Measurements from ENCODE around the gene PLXND1.

PLXND1 gene

DNA sequence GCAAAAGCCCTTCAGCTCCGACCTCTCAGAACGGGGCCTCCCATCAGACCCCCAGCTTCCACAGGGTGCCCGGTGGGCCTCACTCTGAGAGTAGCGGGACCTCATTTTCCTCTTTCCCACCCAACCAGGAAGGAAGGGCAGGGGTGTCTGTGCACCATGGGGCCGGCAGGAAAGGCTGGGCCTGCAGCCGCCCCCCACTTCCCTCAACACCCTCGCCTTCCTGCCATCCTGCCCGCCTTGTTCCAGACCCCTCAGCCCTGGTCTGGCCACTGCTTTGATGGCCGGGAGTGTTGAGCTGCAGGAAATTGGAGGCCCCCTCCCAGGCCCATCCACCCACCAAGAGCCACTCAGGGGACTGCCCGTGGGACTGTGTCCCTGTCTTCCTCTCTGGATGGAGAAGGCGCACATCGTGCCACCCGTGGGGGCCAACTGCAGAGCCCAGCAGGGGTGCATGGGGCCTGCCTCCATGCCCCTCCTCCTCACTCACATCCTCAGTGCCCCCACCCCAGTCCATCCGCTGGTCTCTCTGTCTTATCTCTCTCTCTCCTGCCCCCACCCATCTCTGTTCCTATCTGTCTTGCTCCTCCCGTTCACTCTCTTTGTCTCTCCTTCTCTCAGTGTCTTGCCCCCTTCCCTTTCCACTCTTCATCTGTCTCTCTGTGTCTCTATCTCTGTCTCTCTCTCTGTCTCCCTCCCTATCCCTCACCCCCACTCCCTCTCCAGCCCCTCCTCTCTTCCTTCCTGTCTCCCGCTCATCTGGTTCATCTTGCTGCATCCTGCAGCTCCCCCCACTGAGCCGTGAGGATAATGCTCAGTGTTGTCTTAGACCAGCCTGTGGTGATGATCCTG, 1.8 kb upstream of the PLXND1 start:
- TF ChIP-seq EZH2phosphoT487 (IDR thresholded peaks at IDR 0.05; ENCODE audit: borderline replicate concordance), result no peak
- TF ChIP-seq, protein P1, sequence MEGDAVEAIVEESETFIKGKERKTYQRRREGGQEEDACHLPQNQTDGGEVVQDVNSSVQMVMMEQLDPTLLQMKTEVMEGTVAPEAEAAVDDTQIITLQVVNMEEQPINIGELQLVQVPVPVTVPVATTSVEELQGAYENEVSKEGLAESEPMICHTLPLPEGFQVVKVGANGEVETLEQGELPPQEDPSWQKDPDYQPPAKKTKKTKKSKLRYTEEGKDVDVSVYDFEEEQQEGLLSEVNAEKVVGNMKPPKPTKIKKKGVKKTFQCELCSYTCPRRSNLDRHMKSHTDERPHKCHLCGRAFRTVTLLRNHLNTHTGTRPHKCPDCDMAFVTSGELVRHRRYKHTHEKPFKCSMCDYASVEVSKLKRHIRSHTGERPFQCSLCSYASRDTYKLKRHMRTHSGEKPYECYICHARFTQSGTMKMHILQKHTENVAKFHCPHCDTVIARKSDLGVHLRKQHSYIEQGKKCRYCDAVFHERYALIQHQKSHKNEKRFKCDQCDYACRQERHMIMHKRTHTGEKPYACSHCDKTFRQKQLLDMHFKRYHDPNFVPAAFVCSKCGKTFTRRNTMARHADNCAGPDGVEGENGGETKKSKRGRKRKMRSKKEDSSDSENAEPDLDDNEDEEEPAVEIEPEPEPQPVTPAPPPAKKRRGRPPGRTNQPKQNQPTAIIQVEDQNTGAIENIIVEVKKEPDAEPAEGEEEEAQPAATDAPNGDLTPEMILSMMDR (conservative IDR thresholded peaks at IDR 0.05; ENCODE audit: low read length), result peak; percentile 60
- Histone ChIP-seq H3K9me2 (replicated peaks; ENCODE audit: low read depth, low read length) (no peaks in the 10 kb centered on the region), H2AFZ (ENCODE audit: low read length) (peak overlapping the region; percentile 40; the same call in 1 of the 2 replicates), H3K36me3 (ENCODE audit: insufficient read depth, low read length) (no peaks in the 10 kb centered on the region), H3K4me3 (ENCODE audit: low read length, poor library complexity, severe bottlenecking) (no peak overlapping the region), H3F3A (ENCODE audit: low read depth) (peaks cover 13% of the 10 kb centered on the region; the same call in 1 of the 2 replicates), H3K4me2 (ENCODE audit: low read depth, low read length, poor library complexity, severe bottlenecking) (peak overlapping the region; percentile 51), H4K20me1 (ENCODE audit: insufficient read depth, low read length, poor library complexity, severe bottlenecking) (peaks cover 19% of the 10 kb centered on the region), H3K27me3 (ENCODE audit: insufficient read depth, low read length, poor library complexity, severe bottlenecking) (no peaks in the 10 kb centered on the region), H3K79me2 (ENCODE audit: insufficient read depth, low read length) (peaks cover 29% of the 10 kb centered on the region), H3K9me3 (ENCODE audit: insufficient read depth, low read depth, low read length) (no peaks in the 10 kb centered on the region), H3K4me1 (ENCODE audit: insufficient read depth, low read length, poor library complexity, severe bottlenecking) (peaks cover 52% of the 10 kb centered on the region), H3K9ac (ENCODE audit: low read depth, low read length, poor library complexity, severe bottlenecking) (peak overlapping the region; percentile 38)

GRCh38 chr3:129607391-129608068, 1.1 kb upstream of the PLXND1 start:
- H4K20me1 ChIP-seq (ENCODE audit: insufficient read depth, low read length, poor library complexity, severe bottlenecking), result peaks cover 23% of the 10 kb centered on the region
- peaks cover 37% of the 10 kb centered on the region for H3K79me2 ChIP-seq (ENCODE audit: insufficient read depth, low read length)
- H3K27me3 ChIP-seq (ENCODE audit: insufficient read depth, low read length, poor library complexity, severe bottlenecking), result no peaks in the 10 kb centered on the region
- H3K9ac ChIP-seq (ENCODE audit: low read depth, low read length, poor library complexity, severe bottlenecking), result peak overlapping the region; percentile 46
- H3F3A ChIP-seq (ENCODE audit: low read depth), result peaks cover 13% of the 10 kb centered on the region; the same call in 1 of the 2 replicates
- H3K9me3 ChIP-seq (ENCODE audit: insufficient read depth, low read depth, low read length), result no peaks in the 10 kb centered on the region
- H2AFZ ChIP-seq (ENCODE audit: low read length), result peak overlapping the region; percentile 78; the same call in 1 of the 2 replicates
- H3K4me3 ChIP-seq (ENCODE audit: low read length, poor library complexity, severe bottlenecking), result peak overlapping the region; percentile 69
- TF ChIP-seq, protein P1 (conservative IDR thresholded peaks at IDR 0.05; ENCODE audit: low read length), result no peak
- TF ChIP-seq EZH2phosphoT487 (IDR thresholded peaks at IDR 0.05; ENCODE audit: borderline replicate concordance), result no peak
- H3K4me1 ChIP-seq (ENCODE audit: insufficient read depth, low read length, poor library complexity, severe bottlenecking), result peaks cover 59% of the 10 kb centered on the region
- H3K4me2 ChIP-seq (ENCODE audit: low read depth, low read length, poor library complexity, severe bottlenecking), result peak overlapping the region; percentile 60
- no peaks in the 10 kb centered on the region for H3K36me3 ChIP-seq (ENCODE audit: insufficient read depth, low read length)
- H3K9me2 ChIP-seq (replicated peaks; ENCODE audit: low read depth, low read length), result no peaks in the 10 kb centered on the region

- Histone ChIP-seq H3K27me3 (ENCODE audit: insufficient read depth, low read length, poor library complexity, severe bottlenecking) (no peaks in the 10 kb centered on the region), H3K9me3 (ENCODE audit: insufficient read depth, low read depth, low read length) (no peaks in the 10 kb centered on the region), H3F3A (ENCODE audit: low read depth) (peaks cover 13% of the 10 kb centered on the region; the same call in 1 of the 2 replicates), H2AFZ (ENCODE audit: low read length) (peak overlapping the region; percentile 75), H3K79me2 (ENCODE audit: insufficient read depth, low read length) (peaks cover 52% of the 10 kb centered on the region), H3K4me2 (ENCODE audit: low read depth, low read length, poor library complexity, severe bottlenecking) (peak overlapping the region; percentile 95), H3K4me1 (ENCODE audit: insufficient read depth, low read length, poor library complexity, severe bottlenecking) (peaks cover 72% of the 10 kb centered on the region), H3K4me3 (ENCODE audit: low read length, poor library complexity, severe bottlenecking) (peak overlapping the region; percentile 78), H3K9ac (ENCODE audit: low read depth, low read length, poor library complexity, severe bottlenecking) (peak overlapping the region; percentile 83), H3K9me2 (replicated peaks; ENCODE audit: low read depth, low read length) (no peaks in the 10 kb centered on the region), H4K20me1 (ENCODE audit: insufficient read depth, low read length, poor library complexity, severe bottlenecking) (peaks cover 36% of the 10 kb centered on the region), H3K36me3 (ENCODE audit: insufficient read depth, low read length) (no peaks in the 10 kb centered on the region)
- TF ChIP-seq EZH2phosphoT487 (IDR thresholded peaks at IDR 0.05; ENCODE audit: borderline replicate concordance), result no peak
- TF ChIP-seq, protein P1 (conservative IDR thresholded peaks at IDR 0.05; ENCODE audit: low read length), result no peak
Observed at GRCh38 chr3:129605922-129606635, 397 bp downstream of the PLXND1 start.
